ENCODE measurements around the gene NEURL2. TPM values are rescaled to one million over a fixed set of nuclear protein-coding genes. Genes with fewer than 3 reads are reported as not detected.

NEURL2 gene
- total and polyA plus RNA-seq, 2 experiments from 2014 or later, result 4.6 to 10.9 TPM

GRCh38 chr20:45873409-45874103 lies 17.5 kb downstream of the NEURL2 start (continued):
- TF ChIP-seq ZNF462 (CRISPR knock-in tag; IDR thresholded peaks at IDR 0.05), result no peak
- TF ChIP-seq NANOG (IDR thresholded peaks at IDR 0.05; ENCODE audit: borderline replicate concordance), result no peak
- no peak for TF ChIP-seq EZH2 (IDR thresholded peaks at IDR 0.05; ENCODE audit: low read depth, unreplicated experiment)

DNA sequence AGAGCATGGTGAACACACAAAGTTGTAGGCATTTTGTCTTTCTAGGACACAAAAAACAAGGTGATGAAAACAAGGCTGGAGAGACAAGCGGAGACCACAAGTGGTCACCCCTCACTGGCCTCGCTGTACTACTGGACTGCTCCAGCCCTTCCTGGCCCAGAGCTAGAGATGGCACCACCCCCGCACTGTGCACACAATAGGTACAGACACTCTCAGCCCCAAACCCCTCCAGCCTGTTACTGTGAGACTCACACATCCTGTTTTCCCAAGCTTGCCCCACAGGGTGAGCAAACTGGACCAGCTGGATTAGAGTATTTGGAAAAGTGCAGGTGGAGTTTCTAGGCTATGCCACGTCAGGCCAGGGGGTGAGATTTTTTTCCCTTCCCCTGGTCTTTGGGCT lies 18.4 kb downstream of the NEURL2 start:
- Histone ChIP-seq H4K20me1 (replicated peaks; ENCODE audit: insufficient read depth) (no peaks in the 10 kb centered on the region), H3K27me3 (ENCODE audit: insufficient read depth) (no peaks in the 10 kb centered on the region), H3F3A (replicated peaks; ENCODE audit: low read depth) (0 out of 2 replicates have a peak, but pooled peaks cover under 1% of the 10 kb centered on the region), H3K4me3 (no peak overlapping the region), H2AFZ (no peak overlapping the region), H3K4me2 (no peak overlapping the region), H3K79me2 (replicated peaks; ENCODE audit: insufficient read depth) (no peaks in the 10 kb centered on the region), H3K9me2 (ENCODE audit: insufficient read depth) (no peaks in the 10 kb centered on the region), H3K36me3 (ENCODE audit: insufficient read depth) (no peaks in the 10 kb centered on the region), H3K4me1 (ENCODE audit: insufficient read depth) (no peaks in the 10 kb centered on the region), H3K27ac (ENCODE audit: low read depth) (no peak overlapping the region)
- DNase-seq (ENCODE audit: low spot score), result no peak
- Mint-ChIP-seq H3K27me3 (ENCODE audit: insufficient read depth, low read depth, poor library complexity) (peaks cover 5% of the 10 kb centered on the region), H3K4me1 (no peaks in the 10 kb centered on the region), H3K36me3 (ENCODE audit: low read depth) (peaks cover 9% of the 10 kb centered on the region; the same call in 1 of the 3 replicates), H3K27ac (no peak overlapping the region), H3K9me3 (peaks cover 4% of the 10 kb centered on the region; the same call in 1 of the 3 replicates), H3K4me3 (no peak overlapping the region)
- no peak for ATAC-seq
- no peak for TF ChIP-seq CREB1 (CRISPR knock-in tag; IDR thresholded peaks at IDR 0.05; ENCODE audit: low read depth)
- no peak for TF ChIP-seq EZH2phosphoT487 (IDR thresholded peaks at IDR 0.05; ENCODE audit: unreplicated experiment)
- TF ChIP-seq POLR2AphosphoS5 (IDR thresholded peaks at IDR 0.05; ENCODE audit: low read depth), result no peak
- no peak for TF ChIP-seq STAT1 (IDR thresholded peaks at IDR 0.05; ENCODE audit: unreplicated experiment)
- no peak for TF ChIP-seq NANOG (IDR thresholded peaks at IDR 0.05; ENCODE audit: borderline replicate concordance)
- TF ChIP-seq, protein P1, sequence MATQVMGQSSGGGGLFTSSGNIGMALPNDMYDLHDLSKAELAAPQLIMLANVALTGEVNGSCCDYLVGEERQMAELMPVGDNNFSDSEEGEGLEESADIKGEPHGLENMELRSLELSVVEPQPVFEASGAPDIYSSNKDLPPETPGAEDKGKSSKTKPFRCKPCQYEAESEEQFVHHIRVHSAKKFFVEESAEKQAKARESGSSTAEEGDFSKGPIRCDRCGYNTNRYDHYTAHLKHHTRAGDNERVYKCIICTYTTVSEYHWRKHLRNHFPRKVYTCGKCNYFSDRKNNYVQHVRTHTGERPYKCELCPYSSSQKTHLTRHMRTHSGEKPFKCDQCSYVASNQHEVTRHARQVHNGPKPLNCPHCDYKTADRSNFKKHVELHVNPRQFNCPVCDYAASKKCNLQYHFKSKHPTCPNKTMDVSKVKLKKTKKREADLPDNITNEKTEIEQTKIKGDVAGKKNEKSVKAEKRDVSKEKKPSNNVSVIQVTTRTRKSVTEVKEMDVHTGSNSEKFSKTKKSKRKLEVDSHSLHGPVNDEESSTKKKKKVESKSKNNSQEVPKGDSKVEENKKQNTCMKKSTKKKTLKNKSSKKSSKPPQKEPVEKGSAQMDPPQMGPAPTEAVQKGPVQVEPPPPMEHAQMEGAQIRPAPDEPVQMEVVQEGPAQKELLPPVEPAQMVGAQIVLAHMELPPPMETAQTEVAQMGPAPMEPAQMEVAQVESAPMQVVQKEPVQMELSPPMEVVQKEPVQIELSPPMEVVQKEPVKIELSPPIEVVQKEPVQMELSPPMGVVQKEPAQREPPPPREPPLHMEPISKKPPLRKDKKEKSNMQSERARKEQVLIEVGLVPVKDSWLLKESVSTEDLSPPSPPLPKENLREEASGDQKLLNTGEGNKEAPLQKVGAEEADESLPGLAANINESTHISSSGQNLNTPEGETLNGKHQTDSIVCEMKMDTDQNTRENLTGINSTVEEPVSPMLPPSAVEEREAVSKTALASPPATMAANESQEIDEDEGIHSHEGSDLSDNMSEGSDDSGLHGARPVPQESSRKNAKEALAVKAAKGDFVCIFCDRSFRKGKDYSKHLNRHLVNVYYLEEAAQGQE (IDR thresholded peaks at IDR 0.05; ENCODE audit: unreplicated experiment), result no peak
- TF ChIP-seq ZNF114 (CRISPR knock-in tag; IDR thresholded peaks at IDR 0.05), result no peak
- TF ChIP-seq, protein P2, sequence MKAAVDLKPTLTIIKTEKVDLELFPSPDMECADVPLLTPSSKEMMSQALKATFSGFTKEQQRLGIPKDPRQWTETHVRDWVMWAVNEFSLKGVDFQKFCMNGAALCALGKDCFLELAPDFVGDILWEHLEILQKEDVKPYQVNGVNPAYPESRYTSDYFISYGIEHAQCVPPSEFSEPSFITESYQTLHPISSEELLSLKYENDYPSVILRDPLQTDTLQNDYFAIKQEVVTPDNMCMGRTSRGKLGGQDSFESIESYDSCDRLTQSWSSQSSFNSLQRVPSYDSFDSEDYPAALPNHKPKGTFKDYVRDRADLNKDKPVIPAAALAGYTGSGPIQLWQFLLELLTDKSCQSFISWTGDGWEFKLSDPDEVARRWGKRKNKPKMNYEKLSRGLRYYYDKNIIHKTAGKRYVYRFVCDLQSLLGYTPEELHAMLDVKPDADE (IDR thresholded peaks at IDR 0.05), result no peak
- no peak for TF ChIP-seq ZNF331 (CRISPR knock-in tag; IDR thresholded peaks at IDR 0.05; ENCODE audit: low read depth)

Data from GM23338 (cell line).